ENCODE measurements around the gene DIO1.
"Not testable (repeated sequence)": the region's sequence is repeated elsewhere in the genome, so short reads cannot be mapped to it uniquely, and the experiment has no call there.

DIO1 gene

DNA sequence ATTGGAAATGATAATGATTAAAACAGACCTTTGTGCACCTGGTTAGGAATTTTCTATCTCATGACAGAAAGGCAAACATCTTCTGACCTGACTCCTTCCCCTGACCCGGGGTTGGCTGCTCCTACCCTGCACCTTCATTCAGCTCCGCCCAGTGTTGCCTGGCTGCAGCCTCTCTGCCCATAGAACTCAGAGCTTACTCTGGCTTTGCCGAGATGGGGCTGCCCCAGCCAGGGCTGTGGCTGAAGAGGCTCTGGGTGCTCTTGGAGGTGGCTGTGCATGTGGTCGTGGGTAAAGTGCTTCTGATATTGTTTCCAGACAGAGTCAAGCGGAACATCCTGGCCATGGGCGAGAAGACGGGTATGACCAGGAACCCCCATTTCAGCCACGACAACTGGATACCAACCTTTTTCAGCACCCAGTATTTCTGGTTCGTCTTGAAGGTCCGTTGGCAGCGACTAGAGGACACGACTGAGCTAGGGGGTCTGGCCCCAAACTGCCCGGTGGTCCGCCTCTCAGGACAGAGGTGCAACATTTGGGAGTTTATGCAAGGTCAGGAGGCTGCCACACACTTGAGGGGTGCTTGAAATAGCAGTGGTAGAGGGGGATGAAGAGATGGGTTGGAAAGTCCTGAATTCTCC is at the start of gene DIO1:
Gene DIO1 (plus strand): TSS at position 189 of the 638 bp plus-strand sequence. CDS start 24 bp downstream, at position 213.
- in situ Hi-C loops (cut with MboI; ENCODE audit: low sequenced_read_pairs): no loop called here

DNA sequence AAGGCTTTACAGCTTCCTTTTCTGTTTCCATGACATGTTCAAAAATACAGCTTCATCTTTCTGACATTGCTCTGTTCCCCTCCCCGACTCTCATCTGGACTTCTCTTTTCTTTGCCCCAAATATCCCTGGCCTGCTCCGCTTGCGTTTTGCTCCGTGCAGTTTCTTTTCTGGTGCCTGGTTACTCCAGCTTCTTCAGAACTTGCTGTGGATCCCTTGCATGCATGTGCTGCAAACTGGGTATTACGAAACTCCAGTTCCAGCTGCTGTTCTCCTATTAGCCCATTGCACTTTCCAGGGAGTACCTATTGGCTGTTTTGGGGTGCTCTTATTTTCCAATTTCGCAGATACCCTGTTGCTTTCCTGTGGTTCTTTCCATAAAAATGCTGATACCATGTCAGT is 46.0 kb upstream of the DIO1 start:
- in situ Hi-C loops (cut with MboI; ENCODE audit: low sequenced_read_pairs): no loop called here

DNA sequence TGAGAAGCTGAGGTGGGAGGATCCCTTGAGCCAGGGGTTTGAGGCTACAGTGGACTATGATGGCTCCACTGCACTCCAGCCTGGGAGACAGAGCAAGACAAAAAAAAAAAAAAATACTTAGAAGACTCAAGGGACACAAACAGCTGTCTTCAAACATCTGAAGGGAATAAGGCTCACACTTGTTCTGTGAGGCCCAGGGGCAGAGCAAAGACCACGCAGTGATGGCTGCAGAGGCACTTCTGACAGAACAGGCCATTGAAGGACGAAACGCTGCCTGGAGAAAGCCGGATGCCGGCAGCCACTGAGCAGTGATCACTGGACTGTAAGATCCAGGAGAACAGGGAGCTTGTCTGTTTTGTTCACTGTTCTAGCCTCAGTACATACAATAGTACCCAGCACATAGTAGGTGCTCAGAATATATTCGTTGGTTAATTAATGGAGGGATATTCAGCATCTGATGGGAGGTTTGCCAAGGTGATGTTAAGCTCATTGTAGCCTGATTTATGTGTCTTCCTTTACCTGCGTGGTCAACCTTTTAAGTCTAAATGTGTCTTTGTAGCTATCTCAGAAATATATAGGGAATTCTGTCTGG is 43.8 kb upstream of the DIO1 start:
- in situ Hi-C loops (cut with MboI; ENCODE audit: low sequenced_read_pairs): loop anchor here (25.0 kb wide), 2 partner anchors 637 to 937 kb away; no protein-coding TSS in a partner anchor

GRCh38 chr1:53851571-53852285 is 42.3 kb upstream of the DIO1 start:
- in situ Hi-C loops (cut with MboI; ENCODE audit: low sequenced_read_pairs): loop anchor here (25.0 kb wide), 2 partner anchors 636 to 936 kb away; no protein-coding TSS in a partner anchor

DNA sequence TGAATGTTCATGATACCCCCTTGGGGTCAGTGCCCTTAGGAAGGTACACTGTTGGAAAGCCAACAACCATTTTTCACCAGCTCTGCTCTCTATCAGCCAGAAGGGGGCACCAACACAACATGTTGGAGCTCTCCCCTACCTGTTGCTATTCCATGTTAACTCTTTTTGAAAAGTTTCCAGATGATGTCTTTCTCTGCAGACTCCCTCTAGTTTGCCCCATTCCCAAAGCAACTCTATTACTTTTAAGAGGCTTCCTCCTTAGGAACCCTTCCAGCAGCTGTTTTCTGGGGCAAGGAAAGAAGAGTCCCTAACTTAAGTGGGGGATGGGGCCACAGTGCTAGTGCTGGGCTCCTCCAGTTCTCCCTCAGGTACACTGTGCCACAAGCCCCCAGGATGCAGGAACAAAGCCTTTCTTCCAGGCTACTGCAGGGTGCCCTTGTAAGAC is 33.0 kb upstream of the DIO1 start:
- in situ Hi-C loops (cut with MboI; ENCODE audit: low sequenced_read_pairs): loop anchor here (10.0 to 25.0 kb wide), 3 partner anchors 104 to 926 kb away; no protein-coding TSS in a partner anchor

- in situ Hi-C loops (cut with MboI; ENCODE audit: low sequenced_read_pairs): loop anchor here (10.0 to 25.0 kb wide), 3 partner anchors 102 to 925 kb away; no protein-coding TSS in a partner anchor
Measured at GRCh38 chr1:53862507-53862906, 31.5 kb upstream of the DIO1 start.

DNA sequence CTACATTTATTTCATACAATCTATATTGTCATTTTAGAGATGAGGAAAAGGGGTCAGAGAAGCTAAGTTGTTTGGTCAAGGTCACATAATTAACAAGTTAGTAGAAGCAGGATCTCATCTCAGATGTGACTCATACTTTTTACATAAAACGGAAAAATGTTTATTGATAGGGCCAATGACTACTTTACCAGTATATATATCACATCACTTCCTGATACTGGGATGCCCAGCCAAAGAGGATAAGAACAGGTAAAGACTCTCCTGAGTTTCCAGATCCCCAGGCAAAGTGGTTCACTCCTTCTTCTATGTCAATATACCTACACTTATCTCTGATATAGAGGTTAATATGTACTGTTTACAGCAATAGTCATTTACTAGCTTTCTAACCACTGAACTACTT is 25.4 kb upstream of the DIO1 start:
- in situ Hi-C loops (cut with MboI; ENCODE audit: low sequenced_read_pairs): loop anchor here (10.0 to 25.0 kb wide), 3 partner anchors 96 to 919 kb away; no protein-coding TSS in a partner anchor

GRCh38 chr1:53869454-53870117 is 24.4 kb upstream of the DIO1 start:
- in situ Hi-C loops (cut with MboI; ENCODE audit: low sequenced_read_pairs): loop anchor here (10.0 to 25.0 kb wide), 3 partner anchors 95 to 918 kb away; no protein-coding TSS in a partner anchor

DNA sequence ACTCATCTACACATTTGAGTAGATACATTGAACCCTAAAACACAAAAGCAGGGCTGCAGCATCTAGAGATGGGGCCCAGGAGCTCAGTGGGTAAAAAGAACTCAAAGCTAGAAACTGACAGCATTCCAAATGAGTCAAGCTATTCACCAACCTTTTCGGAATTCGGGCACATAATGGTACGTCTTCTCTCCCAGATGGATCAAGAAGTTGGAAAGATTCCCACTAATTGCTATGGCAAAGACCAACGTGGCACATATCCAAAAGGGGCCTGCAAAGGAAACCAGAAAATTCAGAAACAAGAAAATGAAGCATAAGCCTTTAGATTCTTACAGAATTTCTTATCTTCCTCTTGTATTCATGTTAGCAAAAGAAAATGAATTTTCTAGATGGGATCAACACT is 22.8 kb upstream of the DIO1 start:
- in situ Hi-C loops (cut with MboI; ENCODE audit: low sequenced_read_pairs): loop anchor here (25.0 kb wide), 2 partner anchors 616 to 916 kb away; no protein-coding TSS in a partner anchor

GRCh38 chr1:53871773-53872484 is 22.1 kb upstream of the DIO1 start:
- in situ Hi-C loops (cut with MboI; ENCODE audit: low sequenced_read_pairs): loop anchor here (25.0 kb wide), 2 partner anchors 615 to 915 kb away; no protein-coding TSS in a partner anchor

DNA sequence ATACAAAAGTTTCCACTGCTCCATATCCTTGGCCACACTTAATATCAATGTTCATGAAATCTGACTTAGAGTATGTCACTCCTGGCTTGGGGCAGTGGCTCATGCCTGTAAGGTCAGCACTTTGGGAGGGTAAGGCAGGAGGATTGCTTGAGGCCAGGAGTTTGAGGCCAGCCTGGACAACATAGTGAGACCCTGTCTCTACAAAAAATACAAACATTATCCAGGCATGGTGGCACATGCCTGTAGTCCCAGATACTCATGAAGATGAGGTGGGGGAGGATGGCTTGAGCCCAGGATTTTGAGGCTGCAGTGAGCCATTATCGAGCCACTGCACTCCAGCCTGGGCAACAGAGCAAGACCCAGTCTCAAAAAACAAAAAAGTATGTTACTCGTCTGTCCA is 18.8 kb upstream of the DIO1 start:
- in situ Hi-C loops (cut with MboI; ENCODE audit: low sequenced_read_pairs): not testable (repeated sequence)

GRCh38 chr1:53878492-53879105 is 15.4 kb upstream of the DIO1 start:
- in situ Hi-C loops (cut with MboI; ENCODE audit: low sequenced_read_pairs): no loop called here

DNA sequence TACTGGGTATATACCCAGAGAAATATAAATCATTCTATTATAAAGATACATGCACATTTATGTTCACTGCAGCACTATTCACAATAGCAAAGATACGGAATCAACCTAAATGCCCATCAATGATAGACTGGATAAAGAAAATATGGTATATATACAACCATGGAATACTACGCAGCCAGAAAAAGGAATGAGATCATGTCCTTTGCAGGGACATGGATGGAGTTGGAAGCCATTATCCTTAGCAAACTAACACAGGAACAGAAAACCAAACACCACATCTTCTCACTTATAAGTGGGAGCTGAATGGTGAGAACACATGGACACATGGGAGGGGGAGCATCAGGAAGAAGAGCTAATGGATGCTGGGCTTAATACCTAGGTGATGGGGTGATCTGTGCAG is 12.1 kb upstream of the DIO1 start:
- in situ Hi-C loops (cut with MboI; ENCODE audit: low sequenced_read_pairs): not testable (repeated sequence)

GRCh38 chr1:53883600-53883999 is 10.4 kb upstream of the DIO1 start:
- in situ Hi-C loops (cut with MboI; ENCODE audit: low sequenced_read_pairs): not testable (repeated sequence)

DNA sequence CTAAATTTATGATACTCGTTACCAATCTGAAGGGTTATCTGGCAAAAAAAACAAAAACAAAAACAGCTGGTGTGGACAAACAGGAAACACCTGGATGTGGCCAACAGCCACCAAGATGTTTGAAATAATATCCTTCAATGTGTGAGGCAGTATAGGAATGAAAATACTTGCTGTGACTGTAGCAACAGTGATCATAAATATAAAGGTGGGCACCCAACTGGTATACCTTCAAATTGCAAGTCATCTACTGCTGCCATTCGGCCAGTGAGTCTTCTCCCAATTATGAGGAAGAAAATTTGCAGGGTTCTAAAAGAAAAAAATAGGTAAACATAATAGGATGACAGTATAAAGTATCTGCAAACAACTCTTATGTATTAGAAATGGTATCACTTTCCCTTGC is 5.3 kb upstream of the DIO1 start:
- in situ Hi-C loops (cut with MboI; ENCODE audit: low sequenced_read_pairs): no loop called here

DNA sequence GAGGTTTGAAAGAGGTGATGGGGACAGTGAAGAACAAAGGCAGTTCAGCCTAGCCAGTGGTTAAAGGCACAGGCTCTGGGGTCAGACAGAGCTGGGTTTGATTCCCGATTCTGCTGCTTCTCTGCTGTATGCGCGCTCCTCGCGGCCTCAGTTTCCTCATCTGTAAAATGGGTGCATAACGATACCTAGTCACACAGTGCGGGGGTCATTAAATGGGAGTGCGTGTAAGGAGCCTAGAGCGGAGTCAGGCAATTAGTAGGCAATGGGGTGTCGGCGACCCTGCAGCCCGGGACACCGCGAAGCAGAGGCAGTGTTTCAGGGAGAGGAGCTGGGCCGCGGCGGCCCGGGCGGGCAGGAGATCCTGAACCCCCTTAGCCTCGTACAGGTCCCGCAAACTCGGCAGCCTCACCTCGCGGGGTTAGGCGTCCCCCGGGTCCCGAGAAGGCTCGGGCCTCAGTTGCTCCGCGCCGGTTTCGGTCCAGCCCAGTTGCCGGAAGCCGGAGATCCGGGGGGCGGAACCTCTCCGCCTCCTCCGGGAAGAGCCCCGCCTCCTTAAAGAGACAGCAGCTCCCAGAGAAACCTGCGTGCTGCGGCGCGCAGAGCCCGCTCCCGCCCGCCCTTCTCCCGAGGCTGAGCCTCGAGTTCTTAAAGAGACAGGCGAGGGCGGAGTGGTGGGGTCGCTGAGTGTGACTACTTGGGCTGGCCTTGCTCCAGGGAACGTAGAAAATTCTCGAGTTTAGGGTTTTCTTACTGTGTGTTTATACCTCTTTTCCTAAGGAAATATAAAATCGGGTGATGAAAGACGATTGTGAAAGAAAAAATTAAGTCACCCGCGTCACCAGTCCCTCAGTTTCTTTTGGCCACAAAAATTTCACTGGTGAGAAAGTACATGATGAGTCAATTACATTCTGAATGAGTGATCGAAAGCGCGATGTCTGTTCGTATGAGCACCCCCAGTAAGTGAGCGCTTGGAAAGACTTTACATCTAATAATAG is 4.4 kb upstream of the DIO1 start, which contains the start of gene YIPF1:
Gene YIPF1 (minus strand): TSS at position 494 of the 995 bp plus-strand sequence. CDS start 860 bp downstream, outside the sequence.
- in situ Hi-C loops (cut with MboI; ENCODE audit: low sequenced_read_pairs): no loop called here

DNA sequence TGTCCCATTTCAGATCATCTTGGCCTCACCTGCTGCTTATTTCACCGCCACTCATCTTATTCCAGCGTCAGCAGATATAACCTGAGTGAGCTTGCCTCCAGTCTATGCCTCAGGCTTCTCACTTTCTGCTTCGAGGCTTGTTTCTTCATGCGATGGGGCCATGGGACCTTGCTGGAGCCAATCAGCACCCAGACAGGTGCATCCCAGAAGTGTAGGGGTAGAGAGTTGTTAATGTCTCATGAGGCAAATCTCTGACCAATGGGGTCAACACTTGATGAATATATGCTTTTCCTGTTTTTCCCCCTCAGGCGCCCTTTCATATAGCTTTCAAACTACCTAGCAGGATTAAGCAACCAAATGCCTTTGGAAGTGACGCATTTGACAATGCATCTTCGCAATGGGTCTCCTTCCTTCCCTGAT is 3.5 kb upstream of the DIO1 start:
- in situ Hi-C loops (cut with MboI; ENCODE audit: low sequenced_read_pairs): no loop called here

DNA sequence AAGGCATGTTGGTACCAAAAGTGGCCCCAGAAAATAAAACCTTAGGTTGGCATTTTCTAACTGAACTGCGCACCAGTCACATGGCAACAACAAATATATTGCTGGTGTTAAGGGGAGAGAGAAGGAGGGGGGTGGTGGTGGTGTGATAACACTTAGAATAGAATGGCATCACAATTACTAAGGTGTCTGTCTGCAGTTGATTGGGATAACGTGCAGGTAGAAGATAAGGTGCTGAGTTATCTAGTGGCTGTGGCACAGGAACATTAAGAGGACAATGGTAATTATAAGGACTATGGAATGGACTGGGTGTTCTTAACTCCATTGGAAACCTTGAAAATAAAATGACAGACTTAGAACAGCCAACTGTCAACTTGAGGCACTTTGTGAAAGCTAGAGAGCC is 3.0 kb upstream of the DIO1 start:
- in situ Hi-C loops (cut with MboI; ENCODE audit: low sequenced_read_pairs): no loop called here

All from HL-60/S4 treated with retinoic acid at 250 ng/mL for 4 days and 3 days (cell line).